OCI-LY7 (cell line): ENCODE data around the gene BST1.

ENCODE experiments used
- CTCF ChIP-seq: fragments of 200-600 bp; sonication (generic); conservative IDR thresholded peaks from 2 replicates; pipeline ENCODE4 v1.5.1; 2014; ENCODE audit warnings: mild to moderate bottlenecking, antibody characterized with exemption, low read length, moderate library complexity, mixed read lengths
- EZH2phosphoT487 ChIP-seq: fragments of 200-600 bp; sonication (generic); IDR thresholded peaks from 2 replicates; pipeline ENCODE4 v1.6.1; 2018; ENCODE audit warnings: low read depth, borderline replicate concordance, mild to moderate bottlenecking, mixed run types, antibody characterized with exemption, low read length, moderate library complexity, mixed read lengths

DNA sequence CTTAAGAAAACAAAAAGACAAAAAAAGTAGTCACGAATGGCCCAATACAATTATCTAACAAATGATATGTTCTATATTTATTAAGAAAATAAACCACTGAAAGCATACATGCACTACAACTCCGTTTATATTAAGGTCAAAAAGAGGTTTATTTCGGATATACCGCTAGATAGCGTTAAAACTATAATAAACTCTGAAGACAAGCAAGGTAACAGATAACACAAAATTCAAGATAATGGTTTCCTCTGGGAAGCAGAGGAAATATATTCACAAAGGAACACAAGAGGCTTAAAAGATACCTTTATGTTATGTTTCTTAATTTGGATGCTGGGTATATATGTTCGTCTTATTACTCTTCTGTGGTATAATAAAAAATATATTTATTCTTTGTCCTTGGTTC, 26.0 kb upstream of the BST1 start:
- TF ChIP-seq CTCF (no peak), EZH2phosphoT487 (no peak)
